GM12891 (cell line): ENCODE results near the gene NRP2.

ENCODE experiments used
- DNase-seq: peaks from one replicate; pipeline ENCODE4 v3.0.0; 2011; ENCODE audit warnings: low spot score; ENCODE audit not compliant: insufficient read length
- FAIRE-seq: peaks from 2 replicates; lab custom pipeline; 2011; peaks lifted over from hg19 to GRCh38; lab: Jason Lieb, UNC
- PAX5 ChIP-seq: IDR thresholded peaks from 2 replicates; pipeline ENCODE4 v1.6.1; 2011; ENCODE audit warnings: low read length, moderate library complexity, mild to moderate bottlenecking; ENCODE audit not compliant: insufficient read depth, severe bottlenecking
- POLR2A ChIP-seq: IDR thresholded peaks from 2 replicates; pipeline ENCODE4 v1.6.1; 2011; ENCODE audit warnings: low read depth, low read length, control low read depth
- POLR2AphosphoS5 ChIP-seq: IDR thresholded peaks from 2 replicates; pipeline ENCODE4 v1.6.1; 2011; ENCODE audit warnings: low read depth, low read length, control low read depth
- POU2F2 ChIP-seq: IDR thresholded peaks from 2 replicates; pipeline ENCODE4 v1.6.1; 2011; ENCODE audit warnings: low read depth, mild to moderate bottlenecking, control low read depth, low read length, moderate library complexity
- SPI1 ChIP-seq: IDR thresholded peaks from 2 replicates; pipeline ENCODE4 v1.6.1; 2011; ENCODE audit warnings: low read depth, low read length, control low read depth
- TAF1 ChIP-seq: IDR thresholded peaks from 2 replicates; pipeline ENCODE4 v1.6.1; 2011; ENCODE audit warnings: low read depth, low read length, control low read depth

The NRP2 gene

DNA sequence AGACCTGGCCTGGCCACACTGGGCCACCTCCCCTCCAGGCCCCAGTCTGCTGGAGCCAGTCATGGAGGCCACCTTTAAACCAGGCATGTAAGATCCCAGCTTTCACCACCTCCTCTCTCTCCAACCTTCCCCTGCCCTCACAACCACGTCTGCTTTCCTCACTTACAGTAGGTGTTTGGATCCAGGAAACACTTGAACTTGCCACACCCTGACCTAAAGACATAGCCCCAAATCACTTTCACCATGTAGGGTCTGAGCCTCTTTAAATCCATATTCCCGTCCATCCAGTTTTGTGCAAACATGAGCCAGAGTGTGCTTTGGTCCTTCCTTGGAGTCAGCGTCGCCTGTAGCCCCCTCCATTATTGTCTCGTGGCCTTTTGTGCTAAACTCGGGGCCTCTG is 66.8 kb downstream of the NRP2 start:
- FAIRE-seq (no peak), DNase-seq (no peak)
- no peak for TF ChIP-seq POLR2AphosphoS5
- no peak for TF ChIP-seq POLR2A
- TF ChIP-seq SPI1 = no peak
- no peak for TF ChIP-seq TAF1
- TF ChIP-seq POU2F2 = no peak
- TF ChIP-seq PAX5 = no peak

- FAIRE-seq (no peak), DNase-seq (no peak)
- TF ChIP-seq TAF1 (no peak), POLR2A (no peak), POLR2AphosphoS5 (no peak), POU2F2 (no peak), PAX5 (no peak), SPI1 (no peak)
Observed at GRCh38 chr2:205750797-205751196, 68.5 kb downstream of the NRP2 start.

DNA sequence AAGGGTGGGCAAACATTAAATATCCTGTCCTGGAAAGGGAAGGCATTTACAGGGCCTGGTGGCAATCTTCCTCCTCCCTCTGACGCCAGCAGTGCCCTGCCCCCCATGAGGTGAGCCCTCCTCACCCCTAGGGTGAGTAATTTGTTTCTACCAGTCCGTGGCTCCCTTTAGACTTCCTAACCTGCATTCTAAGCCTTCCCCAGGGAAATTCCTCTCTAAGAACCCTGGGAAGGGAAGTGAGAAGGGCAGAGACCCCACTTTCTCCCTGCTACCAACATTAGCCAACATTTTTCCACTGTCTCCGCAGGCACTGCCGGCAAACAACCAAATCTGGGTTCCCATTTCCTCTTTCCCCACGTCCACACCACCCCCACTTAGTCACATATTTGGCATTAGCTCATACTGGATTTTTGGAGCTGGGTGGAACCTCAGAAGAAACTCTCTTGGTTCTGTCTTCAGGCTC is 69.3 kb downstream of the NRP2 start:
- no peak for TF ChIP-seq POLR2AphosphoS5
- no peak for TF ChIP-seq TAF1
- TF ChIP-seq PAX5 = no peak
- TF ChIP-seq POLR2A = no peak
- TF ChIP-seq POU2F2 = no peak
- TF ChIP-seq SPI1 = no peak
- no peak for FAIRE-seq
- no peak for DNase-seq

DNA sequence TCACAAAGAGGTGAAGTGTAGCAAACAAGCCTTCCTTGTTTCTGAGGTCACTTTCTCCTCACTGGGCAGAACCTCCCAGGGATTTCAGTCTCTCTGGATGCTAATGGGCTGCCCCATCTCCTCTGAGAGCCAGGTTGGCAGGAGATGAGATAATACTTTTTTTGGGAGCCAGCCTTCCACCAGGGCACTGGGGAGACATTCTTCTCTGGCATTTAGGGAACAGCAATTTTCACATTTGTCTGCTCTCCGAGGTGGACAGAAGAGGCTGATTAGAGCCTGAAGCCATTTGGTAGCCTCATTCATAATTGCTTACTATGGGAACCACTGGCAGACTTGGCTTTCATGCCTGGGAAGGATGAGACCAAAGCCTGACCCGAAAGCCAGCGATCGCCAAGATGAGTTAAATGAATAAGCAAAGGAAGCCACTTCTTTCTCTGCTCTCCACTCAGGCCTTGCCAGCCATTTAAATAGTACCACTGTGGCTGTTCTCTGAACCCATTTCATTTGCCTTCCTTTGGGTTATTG is 70.1 kb downstream of the NRP2 start:
- TF ChIP-seq TAF1 (no peak), POLR2A (no peak), POLR2AphosphoS5 (no peak), PAX5 (no peak), SPI1 (no peak), POU2F2 (no peak)
- FAIRE-seq (no peak), DNase-seq (no peak)

DNA sequence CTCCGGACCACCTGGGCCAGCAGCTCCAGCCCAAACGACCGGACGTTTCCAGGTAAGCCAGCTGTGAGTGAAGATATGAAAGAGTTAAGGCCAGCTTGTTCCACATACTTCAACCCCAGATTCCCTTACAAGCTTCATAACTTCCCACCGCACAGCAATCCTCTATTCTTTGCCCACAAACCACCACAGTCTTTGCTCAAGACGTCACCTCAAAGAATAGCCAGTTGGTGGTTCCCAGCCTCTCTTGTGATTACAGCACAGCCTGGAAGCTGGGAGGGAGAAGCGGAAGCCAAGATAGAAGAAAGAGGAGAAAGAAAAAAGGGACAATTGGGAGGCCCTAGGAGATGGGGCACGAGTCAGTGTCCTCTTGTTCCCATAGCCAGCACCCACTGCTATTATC is 70.6 kb downstream of the NRP2 start:
- FAIRE-seq = no peak
- no peak for TF ChIP-seq TAF1
- no peak for TF ChIP-seq SPI1
- TF ChIP-seq POLR2AphosphoS5 = no peak
- TF ChIP-seq PAX5 = no peak
- no peak for TF ChIP-seq POU2F2
- no peak for TF ChIP-seq POLR2A
- no peak for DNase-seq

DNA sequence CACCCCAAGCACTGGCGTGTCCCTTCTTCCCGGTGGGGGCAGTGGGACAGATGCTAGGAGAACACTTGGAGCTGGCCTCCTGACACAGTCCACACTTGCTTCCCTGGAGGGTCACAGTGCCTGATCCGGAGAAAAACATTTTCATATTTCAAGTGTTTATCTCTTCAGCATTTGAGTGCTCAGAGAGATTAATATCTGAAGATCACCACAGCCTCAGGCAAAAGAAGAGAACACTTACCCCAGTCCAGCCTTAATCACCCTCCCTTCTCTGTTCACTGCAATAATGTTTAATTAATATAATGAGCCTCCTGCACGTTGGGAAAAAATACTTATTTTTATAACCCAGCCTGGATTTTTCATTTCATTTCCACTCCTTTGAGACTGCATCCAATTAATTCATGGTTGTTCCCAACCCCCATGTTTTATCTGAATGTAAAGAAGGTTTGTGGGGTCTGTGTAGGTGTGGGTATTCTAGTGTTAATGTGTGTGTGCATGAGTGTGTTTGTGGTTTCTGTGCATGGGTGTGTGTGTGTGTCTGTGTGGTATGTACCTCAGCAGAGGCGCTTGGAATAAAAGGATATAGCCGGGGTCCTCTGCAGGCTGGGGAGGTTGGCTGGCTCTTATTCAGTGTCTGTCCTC is 72.1 kb downstream of the NRP2 start:
- DNase-seq (no peak), FAIRE-seq (no peak)
- TF ChIP-seq POLR2A = no peak

GRCh38 chr2:205754924-205755321 is 72.6 kb downstream of the NRP2 start:
- TF ChIP-seq PAX5 = no peak
- TF ChIP-seq TAF1 = no peak
- TF ChIP-seq SPI1 = no peak
- no peak for TF ChIP-seq POLR2A
- no peak for TF ChIP-seq POLR2AphosphoS5
- no peak for TF ChIP-seq POU2F2
- FAIRE-seq (no peak), DNase-seq (no peak)

DNA sequence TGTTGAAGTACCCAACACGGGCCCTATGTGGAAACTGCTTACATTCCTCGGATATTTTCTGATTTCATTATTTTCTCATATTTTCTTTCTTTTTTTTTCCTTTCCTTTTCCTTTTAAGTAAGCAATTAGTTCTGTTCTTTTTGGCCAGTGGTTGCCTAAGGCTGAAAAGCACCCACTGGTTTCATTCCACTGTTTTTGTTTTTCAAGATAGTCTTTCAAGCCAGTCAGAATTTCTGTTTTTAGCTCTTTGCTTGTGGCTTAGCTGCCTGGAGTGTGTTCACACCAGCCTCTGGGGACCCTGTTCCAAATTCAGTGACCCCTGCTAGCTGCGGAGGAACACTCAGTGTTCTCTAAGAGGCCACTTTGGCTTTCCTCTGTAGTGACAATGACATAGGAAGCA is 73.6 kb downstream of the NRP2 start:
- no peak for FAIRE-seq
- TF ChIP-seq POLR2A = no peak
- TF ChIP-seq POU2F2 = no peak
- no peak for TF ChIP-seq TAF1
- TF ChIP-seq PAX5 = no peak
- no peak for TF ChIP-seq POLR2AphosphoS5
- TF ChIP-seq SPI1 = no peak

GRCh38 chr2:205757271-205757670 is 75.0 kb downstream of the NRP2 start:
- DNase-seq (no peak), FAIRE-seq (no peak)
- TF ChIP-seq PAX5 = no peak
- no peak for TF ChIP-seq POU2F2
- TF ChIP-seq TAF1 = no peak
- TF ChIP-seq POLR2A = no peak
- no peak for TF ChIP-seq SPI1
- no peak for TF ChIP-seq POLR2AphosphoS5

More for the DNA sequence above, 73.6 kb downstream of the NRP2 start:
- DNase-seq = no peak

DNA sequence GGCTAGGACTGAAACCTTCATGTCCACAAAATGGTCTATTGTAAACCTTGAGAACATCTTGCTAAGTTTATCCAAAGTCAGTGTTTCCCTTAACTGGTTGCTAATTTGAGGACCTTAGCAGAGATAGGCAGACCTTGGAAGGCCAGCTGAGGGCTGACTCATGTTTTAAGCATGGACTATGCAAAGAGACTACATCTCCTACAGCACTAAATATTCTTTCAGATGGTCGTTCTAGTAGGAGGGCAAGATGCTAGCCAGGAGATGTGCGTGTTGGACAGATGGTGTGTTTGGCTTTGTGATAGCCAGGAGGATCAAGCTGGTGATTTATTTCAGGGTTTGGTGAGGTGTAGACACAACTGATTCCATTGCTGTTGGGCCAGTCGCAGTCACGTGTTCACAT is 75.8 kb downstream of the NRP2 start:
- TF ChIP-seq POLR2AphosphoS5 = no peak
- no peak for TF ChIP-seq POLR2A
- TF ChIP-seq TAF1 = no peak
- no peak for TF ChIP-seq POU2F2
- TF ChIP-seq SPI1 = no peak
- no peak for TF ChIP-seq PAX5
- DNase-seq = no peak
- no peak for FAIRE-seq
